HepG2 (cell line): ENCODE measurements around the gene TTLL13. TPM values are rescaled to one million over a fixed set of nuclear protein-coding genes. Genes with fewer than 3 reads are reported as not detected.
A peak's percentile ranks its signal among the peaks of the same experiment; 100 is the strongest.

Source experiments
- ATAC-seq: fragments of 200-7000 bp; cut with Tn5 transposase; 3 replicates; pipeline ENCODE4 v1.9.1; 2020; ENCODE audit warnings: mild to moderate bottlenecking, moderate library complexity
- BruUV-seq: library from RNA; stranded (reverse); fragments of 400-500 nt; replicated peaks from 2 replicates; lab custom pipeline; 2021; lab: Mats Ljungman, UMichigan
- CTCF ChIA-PET: fragments of 300-600 bp; formaldehyde crosslinking; extraction: SDS; loops from one replicate; lab custom pipeline; 2021; ENCODE audit warnings: low total read pairs, inconsistent platforms, low intra/inter-chr PET ratio; lab: Yijun Ruan, JAX
- POLR2A ChIA-PET: fragments of 350-600 bp; sonication (Branson Sonifier 250); formaldehyde crosslinking; loops from one replicate; lab custom pipeline; 2020; ENCODE audit warnings: antibody characterized with exemption, inconsistent platforms; lab: Yijun Ruan, JAX
- DNase-seq: peaks from one replicate; pipeline ENCODE4 v3.0.0-alpha.2; 2015; ENCODE audit warnings: low spot score
- FAIRE-seq: peaks from 3 replicates; lab custom pipeline; 2011; peaks lifted over from hg19 to GRCh38; lab: Jason Lieb, UNC
- H2AFZ ChIP-seq: one replicate; pipeline ENCODE4 v1.6.1; 2011; ENCODE audit warnings: low read length, inconsistent platforms
- H3K27ac ChIP-seq: fragments of 300-600 bp; 3 replicates; pipeline ENCODE4 v1.8.0; 2011; ENCODE audit warnings: mixed run types, mild to moderate bottlenecking, mixed read lengths, low read length, inconsistent platforms; ENCODE audit not compliant: insufficient read depth; ENCODE audit errors: extremely low read length
- H3K27me3 ChIP-seq, 2 experiments: fragments of 200-600 bp in 1 of 2; 2 replicates in 1 of 2; 3 replicates in 1 of 2; pipeline versions ENCODE4 v1.6.0 to v1.8.0; 2011; ENCODE audit warnings: low read length in 2 of 2, mild to moderate bottlenecking in 2 of 2, moderate library complexity in 2 of 2, inconsistent platforms in 1 of 2; ENCODE audit not compliant: insufficient read depth in 2 of 2, control insufficient read depth in 1 of 2
- H3K36me3 ChIP-seq, 2 experiments: fragments of 200-600 bp in 1 of 2; replicated peaks in 1 of 2; 2 replicates in 1 of 2; 3 replicates in 1 of 2; pipeline versions ENCODE4 v1.5.1 to v1.8.0; 2011; ENCODE audit warnings: low read length in 2 of 2, inconsistent platforms in 1 of 2; ENCODE audit not compliant: insufficient read depth in 2 of 2, control insufficient read depth in 1 of 2
- H3K4me1 ChIP-seq: 2 replicates; pipeline ENCODE4 v1.5.1; 2012; ENCODE audit warnings: low read length, inconsistent platforms; ENCODE audit not compliant: insufficient read depth
- H3K4me2 ChIP-seq: 2 replicates; pipeline ENCODE4 v1.6.0; 2011; ENCODE audit warnings: low read depth, low read length, inconsistent platforms
- H3K4me3 ChIP-seq, 3 experiments: fragments of 200-600 bp in 1 of 3; sonication (generic), shearing (Covaris generic) in 1 of 3; replicated peaks in 1 of 3; 2 replicates each; pipeline ENCODE4 v1.5.1; 2011 to 2016; ENCODE audit warnings: low read length in 3 of 3, inconsistent platforms in 2 of 3, low read depth in 2 of 3, mild to moderate bottlenecking in 2 of 3, control low read depth in 1 of 3, mixed read lengths in 1 of 3; ENCODE audit not compliant: insufficient read depth in 1 of 3
- H3K79me2 ChIP-seq: one replicate; pipeline ENCODE4 v1.6.1; 2011; ENCODE audit warnings: low read length, inconsistent platforms; ENCODE audit not compliant: insufficient read depth
- H3K9ac ChIP-seq: 2 replicates; pipeline ENCODE4 v1.6.0; 2011; ENCODE audit warnings: mild to moderate bottlenecking, low read depth, low read length, inconsistent platforms; ENCODE audit not compliant: insufficient read depth
- H3K9me3 ChIP-seq: 2 replicates; pipeline ENCODE4 v1.5.1; 2012; ENCODE audit warnings: mild to moderate bottlenecking, low read length
- H4K20me1 ChIP-seq: 2 replicates; pipeline ENCODE4 v1.6.0; 2011; ENCODE audit warnings: inconsistent platforms, mild to moderate bottlenecking, low read length, moderate library complexity; ENCODE audit not compliant: insufficient read depth
- FOSL1 ChIP-seq: sonication (generic); formaldehyde crosslinking; IDR thresholded peaks from 2 replicates; pipeline ENCODE4 v1.9.0; 2021; ENCODE audit warnings: missing genetic modification reagents, borderline replicate concordance
- NFKBIZ ChIP-seq: IDR thresholded peaks from 2 replicates; pipeline ENCODE4 v1.6.1; 2018; ENCODE audit warnings: missing genetic modification reagents, missing compliant biosample characterization
- STAG1 ChIP-seq: sonication (generic); formaldehyde crosslinking; IDR thresholded peaks from 2 replicates; pipeline ENCODE4 v1.4.0; 2020; ENCODE audit warnings: missing genetic modification reagents
- TBL1XR1 ChIP-seq: fragments of 150-350 bp; IDR thresholded peaks from 2 replicates; pipeline ENCODE4 v1.6.1; 2014; ENCODE audit warnings: borderline replicate concordance, low read length; ENCODE audit not compliant: partially characterized antibody
- ZNF207 ChIP-seq: fragments of 450-650 bp; IDR thresholded peaks from 2 replicates; pipeline ENCODE4 v1.6.1; 2016; ENCODE audit warnings: antibody characterized with exemption, borderline replicate concordance
- WGBS: methylation state at CpG from one replicate; pipeline ENCODE4 v1.1.6; 2017; ENCODE audit warnings: low lambda C conversion rate; 5-methylcytosine and 5-hydroxymethylcytosine counted together
- in situ Hi-C: cut with HindIII; loops from 2 replicates; pipeline ENCODE4 v1.10.0; 2017; ENCODE audit warnings: low pct_unique_long_range_greater_than_20kb; ENCODE audit not compliant: extremely low pct_ligation_motif_present
- intact Hi-C: fragments of 100-400 bp; cut with micrococcal nuclease; formaldehyde crosslinking; loops from one replicate; pipeline ENCODE4 v1.10.0; 2022; ENCODE audit not compliant: unreplicated experiment
- polyA plus RNA-seq, 8 experiments: library from polyadenylated mRNA; depleted of rRNA in 3 of 8; stranded (reverse) in 7 of 8; unstranded in 1 of 8; fragments of >200 nt; fragmentation: Illumina TruSeq in 4 of 8; extraction: Trizol in 4 of 8; gene quantifications; 2 replicates each; pipeline versions ENCODE4 v1.2.1 to v1.2.3, GENCODE V29; 2011 to 2016; ENCODE audit warnings: low read depth in 4 of 8, missing spikeins in 1 of 8, mixed read lengths in 1 of 8; ENCODE audit not compliant: insufficient read depth in 1 of 8
- total RNA-seq, 5 experiments: library from RNA; depleted of rRNA; stranded (reverse); fragments of >200 nt; fragmentation: Illumina TruSeq; extraction: Trizol; gene quantifications; 2 replicates each; pipeline ENCODE4 v1.2.3, GENCODE V29; 2016; ENCODE audit warnings: low read depth in 1 of 5
- TF ChIP-seq, protein P1 (sequence below): sonication (generic); formaldehyde crosslinking; IDR thresholded peaks from 2 replicates; pipeline ENCODE4 v1.4.0; 2020; ENCODE audit warnings: missing genetic modification reagents, borderline replicate concordance
- TF ChIP-seq, protein P2 (sequence below): sonication (generic); formaldehyde crosslinking; IDR thresholded peaks from 2 replicates; pipeline ENCODE4 v1.5.0; 2020; ENCODE audit warnings: mild to moderate bottlenecking, missing genetic modification reagents
- TF ChIP-seq, protein P3 (sequence below): sonication (generic); formaldehyde crosslinking; IDR thresholded peaks from 2 replicates; pipeline ENCODE4 v1.5.0; 2020; ENCODE audit warnings: mild to moderate bottlenecking, missing genetic modification reagents, moderate library complexity

The TTLL13 gene
- total and polyA plus RNA-seq, 2 of the 13 experiments (the other 11 are each of a cell fraction or from before 2014, with no cell fraction given), result 0.07 to 0.29 TPM

DNA sequence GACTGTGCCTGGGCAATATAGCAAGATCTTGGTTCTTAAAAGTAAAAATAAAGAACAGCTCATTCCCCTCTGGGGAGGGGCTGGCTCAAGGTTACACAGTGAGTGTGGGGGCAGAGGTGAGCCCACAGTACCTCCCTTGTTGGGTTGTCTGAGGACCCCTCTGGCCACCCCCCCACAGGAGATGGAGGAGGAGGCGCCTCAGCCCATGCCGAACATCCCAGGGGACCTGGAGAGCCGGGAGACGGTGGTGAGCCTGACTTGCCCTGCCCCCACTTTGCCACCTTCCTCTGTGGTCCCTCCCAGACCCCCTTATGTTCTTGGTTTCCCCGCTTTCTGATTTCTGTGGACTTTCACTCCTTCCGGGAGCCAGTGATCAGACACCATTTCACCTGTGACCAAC is 44.8 kb downstream of the TTLL13 start (continued):
- TF ChIP-seq, protein P1, sequence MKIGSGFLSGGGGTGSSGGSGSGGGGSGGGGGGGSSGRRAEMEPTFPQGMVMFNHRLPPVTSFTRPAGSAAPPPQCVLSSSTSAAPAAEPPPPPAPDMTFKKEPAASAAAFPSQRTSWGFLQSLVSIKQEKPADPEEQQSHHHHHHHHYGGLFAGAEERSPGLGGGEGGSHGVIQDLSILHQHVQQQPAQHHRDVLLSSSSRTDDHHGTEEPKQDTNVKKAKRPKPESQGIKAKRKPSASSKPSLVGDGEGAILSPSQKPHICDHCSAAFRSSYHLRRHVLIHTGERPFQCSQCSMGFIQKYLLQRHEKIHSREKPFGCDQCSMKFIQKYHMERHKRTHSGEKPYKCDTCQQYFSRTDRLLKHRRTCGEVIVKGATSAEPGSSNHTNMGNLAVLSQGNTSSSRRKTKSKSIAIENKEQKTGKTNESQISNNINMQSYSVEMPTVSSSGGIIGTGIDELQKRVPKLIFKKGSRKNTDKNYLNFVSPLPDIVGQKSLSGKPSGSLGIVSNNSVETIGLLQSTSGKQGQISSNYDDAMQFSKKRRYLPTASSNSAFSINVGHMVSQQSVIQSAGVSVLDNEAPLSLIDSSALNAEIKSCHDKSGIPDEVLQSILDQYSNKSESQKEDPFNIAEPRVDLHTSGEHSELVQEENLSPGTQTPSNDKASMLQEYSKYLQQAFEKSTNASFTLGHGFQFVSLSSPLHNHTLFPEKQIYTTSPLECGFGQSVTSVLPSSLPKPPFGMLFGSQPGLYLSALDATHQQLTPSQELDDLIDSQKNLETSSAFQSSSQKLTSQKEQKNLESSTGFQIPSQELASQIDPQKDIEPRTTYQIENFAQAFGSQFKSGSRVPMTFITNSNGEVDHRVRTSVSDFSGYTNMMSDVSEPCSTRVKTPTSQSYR, result no peak
- TF ChIP-seq ZNF207, result no peak
- no peak for TF ChIP-seq FOSL1 (CRISPR knock-in tag)

DNA sequence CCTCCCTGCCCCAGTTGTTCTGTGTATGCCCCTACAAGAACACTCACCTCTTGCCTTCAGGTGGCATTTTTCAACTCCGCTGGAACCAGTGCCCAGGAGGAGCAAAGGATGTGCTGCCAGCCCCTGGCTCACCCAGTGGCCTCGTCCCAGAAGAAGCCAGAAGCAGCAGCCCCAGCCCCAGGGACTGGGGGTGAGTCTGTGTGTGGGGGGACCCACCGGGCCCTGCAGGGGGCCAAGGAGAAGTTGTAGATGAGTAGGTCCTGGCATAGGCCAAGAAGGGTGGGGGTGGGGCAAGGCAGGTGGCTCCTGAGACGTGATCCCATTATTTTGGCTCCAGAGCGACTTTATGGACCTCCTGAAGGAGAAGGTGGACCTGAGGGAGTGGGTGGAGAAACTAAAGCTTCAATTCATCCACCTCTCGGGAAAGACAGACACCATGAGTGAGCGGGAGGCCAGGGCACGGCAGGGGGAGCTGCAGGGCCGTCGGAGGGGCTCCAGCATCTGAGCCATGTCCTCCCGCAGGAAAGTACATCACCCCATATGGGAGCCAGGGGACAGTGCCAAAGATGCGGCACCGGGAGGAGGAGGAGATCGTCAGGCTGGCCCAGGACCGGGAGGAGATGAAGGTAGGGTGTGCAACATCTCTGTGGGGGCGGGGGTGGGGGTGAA is 45.4 kb downstream of the TTLL13 start:
- no peak overlapping the region for H3K27ac ChIP-seq
- POLR2A ChIA-PET, result no interaction called here
- TF ChIP-seq, protein P2, sequence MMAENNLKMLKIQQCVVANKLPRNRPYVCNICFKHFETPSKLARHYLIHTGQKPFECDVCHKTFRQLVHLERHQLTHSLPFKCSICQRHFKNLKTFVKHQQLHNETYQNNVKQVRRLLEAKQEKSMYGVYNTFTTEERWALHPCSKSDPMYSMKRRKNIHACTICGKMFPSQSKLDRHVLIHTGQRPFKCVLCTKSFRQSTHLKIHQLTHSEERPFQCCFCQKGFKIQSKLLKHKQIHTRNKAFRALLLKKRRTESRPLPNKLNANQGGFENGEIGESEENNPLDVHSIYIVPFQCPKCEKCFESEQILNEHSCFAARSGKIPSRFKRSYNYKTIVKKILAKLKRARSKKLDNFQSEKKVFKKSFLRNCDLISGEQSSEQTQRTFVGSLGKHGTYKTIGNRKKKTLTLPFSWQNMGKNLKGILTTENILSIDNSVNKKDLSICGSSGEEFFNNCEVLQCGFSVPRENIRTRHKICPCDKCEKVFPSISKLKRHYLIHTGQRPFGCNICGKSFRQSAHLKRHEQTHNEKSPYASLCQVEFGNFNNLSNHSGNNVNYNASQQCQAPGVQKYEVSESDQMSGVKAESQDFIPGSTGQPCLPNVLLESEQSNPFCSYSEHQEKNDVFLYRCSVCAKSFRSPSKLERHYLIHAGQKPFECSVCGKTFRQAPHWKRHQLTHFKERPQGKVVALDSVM (CRISPR knock-in tag), result no peak
- TF ChIP-seq, protein P3, sequence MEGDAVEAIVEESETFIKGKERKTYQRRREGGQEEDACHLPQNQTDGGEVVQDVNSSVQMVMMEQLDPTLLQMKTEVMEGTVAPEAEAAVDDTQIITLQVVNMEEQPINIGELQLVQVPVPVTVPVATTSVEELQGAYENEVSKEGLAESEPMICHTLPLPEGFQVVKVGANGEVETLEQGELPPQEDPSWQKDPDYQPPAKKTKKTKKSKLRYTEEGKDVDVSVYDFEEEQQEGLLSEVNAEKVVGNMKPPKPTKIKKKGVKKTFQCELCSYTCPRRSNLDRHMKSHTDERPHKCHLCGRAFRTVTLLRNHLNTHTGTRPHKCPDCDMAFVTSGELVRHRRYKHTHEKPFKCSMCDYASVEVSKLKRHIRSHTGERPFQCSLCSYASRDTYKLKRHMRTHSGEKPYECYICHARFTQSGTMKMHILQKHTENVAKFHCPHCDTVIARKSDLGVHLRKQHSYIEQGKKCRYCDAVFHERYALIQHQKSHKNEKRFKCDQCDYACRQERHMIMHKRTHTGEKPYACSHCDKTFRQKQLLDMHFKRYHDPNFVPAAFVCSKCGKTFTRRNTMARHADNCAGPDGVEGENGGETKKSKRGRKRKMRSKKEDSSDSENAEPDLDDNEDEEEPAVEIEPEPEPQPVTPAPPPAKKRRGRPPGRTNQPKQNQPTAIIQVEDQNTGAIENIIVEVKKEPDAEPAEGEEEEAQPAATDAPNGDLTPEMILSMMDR (CRISPR knock-in tag), result peak; percentile 50
- TF ChIP-seq NFKBIZ (CRISPR knock-in tag) (no peak), STAG1 (CRISPR knock-in tag) (peak; percentile 39), TBL1XR1 (no peak)
- TF ChIP-seq, protein P1, result no peak
- no peak overlapping the region for H3K4me2 ChIP-seq
- 15% methylated on average over 16 of the region's 16 CpGs for WGBS
- H3K27me3 ChIP-seq, result no peaks in the 10 kb centered on the region; a peak in 1 of 5 replicates
- DNase-seq (no peak), ATAC-seq (peak; percentile 79), FAIRE-seq (no peak)
- H3K36me3 ChIP-seq, result no peaks in the 10 kb centered on the region
- no TSS peak for BruUV-seq
- H4K20me1 ChIP-seq, result no peaks in the 10 kb centered on the region
- CTCF ChIA-PET, result no interaction called here
- in situ Hi-C loops (no loop called here), intact Hi-C loops (no loop called here)
- no peaks in the 10 kb centered on the region for H3K79me2 ChIP-seq
- no peaks in the 10 kb centered on the region for H3K9me3 ChIP-seq
- H3K4me1 ChIP-seq, result peaks cover 11% of the 10 kb centered on the region
- no peak overlapping the region for H2AFZ ChIP-seq
- no peak overlapping the region for H3K4me3 ChIP-seq
- H3K9ac ChIP-seq, result no peak overlapping the region
